Fibroblast of villous mesenchyme (primary cell): Measurements from ENCODE around the gene SLC31A1. TPM values are rescaled to one million over a fixed set of nuclear protein-coding genes. Genes with fewer than 3 reads are reported as not detected.

Experiments
- DNase-seq: peaks from one replicate; pipeline ENCODE4 v3.0.0-alpha.2; 2010; ENCODE audit warnings: low read depth
- H3K4me3 ChIP-seq: 2 replicates; pipeline ENCODE4 v1.5.1; 2011; ENCODE audit warnings: low read depth, mild to moderate bottlenecking, low read length
- CTCF ChIP-seq: IDR thresholded peaks from 2 replicates; pipeline ENCODE4 v1.5.1; 2012; ENCODE audit warnings: low read depth, mild to moderate bottlenecking, low read length; ENCODE audit not compliant: insufficient read depth
- total RNA-seq: library from RNA; depleted of rRNA; stranded (reverse); fragments of >200 nt; gene quantifications from 2 replicates; pipeline ENCODE4 v1.2.3, GENCODE V29; 2012

SLC31A1 gene
- total RNA-seq, 1 donor = 41.5 TPM

GRCh38 chr9:113267911-113268566 lies 46.7 kb downstream of the SLC31A1 start:
- H3K4me3 ChIP-seq = no peak overlapping the region
- no peak for DNase-seq
- no peak for TF ChIP-seq CTCF

GRCh38 chr9:113269355-113269754 lies 48.0 kb downstream of the SLC31A1 start:
- DNase-seq = no peak
- no peak for TF ChIP-seq CTCF
- H3K4me3 ChIP-seq = no peak overlapping the region

GRCh38 chr9:113269871-113270270 lies 48.5 kb downstream of the SLC31A1 start:
- no peak for TF ChIP-seq CTCF
- H3K4me3 ChIP-seq = no peak overlapping the region

GRCh38 chr9:113274474-113275156 lies 53.3 kb downstream of the SLC31A1 start:
- DNase-seq = peak; percentile 77
- peak overlapping the region; percentile 99 for H3K4me3 ChIP-seq
- peak; percentile 67 for TF ChIP-seq CTCF

More at GRCh38 chr9:113269871-113270270, 48.5 kb downstream of the SLC31A1 start:
- DNase-seq = no peak

- DNase-seq = peak; percentile 99
- TF ChIP-seq CTCF = no peak
- peak within 1 kb of the TSS; percentile 99 for H3K4me3 ChIP-seq
These were observed 54.1 kb downstream of the SLC31A1 start, which contains the start of the genes CDC26 and PRPF4 for GRCh38 chr9:113275157-113276131. CDC26 (minus strand) TSS chr9:113275572; CDS start chr9:113272507, 3,065 bp downstream. PRPF4 (plus strand) TSS chr9:113275658; CDS start chr9:113275744, 86 bp downstream.

GRCh38 chr9:113278840-113279239 lies 57.5 kb downstream of the SLC31A1 start:
- H3K4me3 ChIP-seq = no peak overlapping the region
- no peak for DNase-seq
- TF ChIP-seq CTCF = no peak
